Measurements from ENCODE around the gene CDH4. TPM values are rescaled to one million over a fixed set of nuclear protein-coding genes. Genes with fewer than 3 reads are reported as not detected.

Gene CDH4
- total RNA-seq, 1 donor from 2014 or later: not detected

DNA sequence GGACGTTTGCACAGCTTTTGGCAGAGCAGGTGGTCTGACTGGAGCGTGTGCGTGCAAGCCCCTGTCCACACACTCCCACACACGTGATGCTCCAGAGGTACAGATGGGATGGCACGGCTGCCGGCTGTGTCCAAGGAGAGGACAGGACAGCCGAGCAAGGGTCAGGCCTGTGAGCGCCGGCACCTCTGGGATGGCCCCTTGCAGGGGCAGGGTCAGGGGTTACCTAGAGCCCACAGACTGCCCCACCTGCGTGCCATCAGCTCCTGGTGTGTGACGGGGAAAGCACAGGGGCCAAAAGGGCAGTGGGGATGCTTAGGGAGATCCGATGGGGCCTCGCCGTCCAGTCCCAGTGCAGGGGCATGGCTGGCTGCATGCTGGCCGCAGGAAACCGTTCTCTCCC is 623.9 kb downstream of the CDH4 start:
- Histone ChIP-seq H3K36me3 (no peaks in the 10 kb centered on the region), H3K9me3 (no peaks in the 10 kb centered on the region), H3K27me3 (no peaks in the 10 kb centered on the region), H3K4me1 (no peaks in the 10 kb centered on the region), H3K27ac (no peak overlapping the region), H3K4me3 (no peak overlapping the region)
- intact Hi-C loops (cut with DNase I): no loop called here
- no peak for DNase-seq (ENCODE audit: low spot score in 2 of 2)
- no peak for TF ChIP-seq CTCF (IDR thresholded peaks at IDR 0.05)

GRCh38 chr20:61876952-61877728 is 625.1 kb downstream of the CDH4 start:
- no peaks in the 10 kb centered on the region for H3K36me3 ChIP-seq
- no peaks in the 10 kb centered on the region for H3K4me1 ChIP-seq
- no peaks in the 10 kb centered on the region for H3K9me3 ChIP-seq
- TF ChIP-seq CTCF (IDR thresholded peaks at IDR 0.05): no peak
- H3K27me3 ChIP-seq: no peaks in the 10 kb centered on the region
- no peak overlapping the region for H3K27ac ChIP-seq
- H3K4me3 ChIP-seq: no peak overlapping the region
- intact Hi-C loops (cut with DNase I): no loop called here
- DNase-seq (ENCODE audit: low spot score in 2 of 2): no peak

DNA sequence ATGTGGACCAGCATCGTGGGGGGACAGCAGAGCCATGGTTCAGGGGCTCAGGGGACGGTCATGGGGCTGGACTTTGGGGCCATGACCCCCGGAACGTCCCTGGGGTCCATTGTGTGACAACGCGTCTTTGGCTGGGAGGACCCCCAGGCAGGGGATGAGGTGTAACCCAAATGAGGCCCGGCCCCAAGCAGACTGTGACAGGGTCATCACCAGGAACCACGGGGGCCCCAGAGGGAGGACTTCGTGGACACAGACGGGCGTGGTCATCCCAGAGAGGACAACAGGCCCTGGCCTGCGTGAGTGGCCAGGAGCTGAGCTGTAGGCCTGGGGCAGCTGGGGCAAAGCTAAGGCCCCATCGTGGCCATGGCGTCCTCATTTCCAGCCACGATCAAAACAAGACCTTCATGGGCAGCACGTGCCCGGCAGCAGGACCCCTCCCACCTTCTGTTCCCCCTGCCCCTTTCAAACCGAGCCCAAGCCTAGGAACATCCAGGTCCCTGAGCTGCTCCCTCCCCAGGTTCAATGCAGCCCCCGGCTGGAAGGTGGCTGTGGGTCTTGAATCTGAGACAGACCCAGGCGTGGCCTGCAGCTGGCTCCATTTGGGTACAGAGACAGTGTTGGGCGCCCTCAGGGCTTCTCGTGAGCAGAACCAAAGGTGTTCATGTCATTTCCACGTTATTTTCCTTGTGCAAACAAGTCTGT is 625.9 kb downstream of the CDH4 start:
- intact Hi-C loops (cut with DNase I): no loop called here
- no peak for DNase-seq (ENCODE audit: low spot score in 2 of 2)
- H3K9me3 ChIP-seq: no peaks in the 10 kb centered on the region
- H3K27me3 ChIP-seq: no peaks in the 10 kb centered on the region
- H3K4me3 ChIP-seq: no peak overlapping the region
- H3K27ac ChIP-seq: no peak overlapping the region
- TF ChIP-seq CTCF (IDR thresholded peaks at IDR 0.05): no peak
- H3K36me3 ChIP-seq: no peaks in the 10 kb centered on the region
- H3K4me1 ChIP-seq: no peaks in the 10 kb centered on the region

GRCh38 chr20:61878478-61879302 is 626.6 kb downstream of the CDH4 start:
- no peak for TF ChIP-seq CTCF (IDR thresholded peaks at IDR 0.05)

GRCh38 chr20:61879303-61879620 is 627.2 kb downstream of the CDH4 start:
- no peaks in the 10 kb centered on the region for H3K4me1 ChIP-seq
- no peak overlapping the region for H3K27ac ChIP-seq
- no peak overlapping the region for H3K4me3 ChIP-seq
- no peaks in the 10 kb centered on the region for H3K9me3 ChIP-seq
- intact Hi-C loops (cut with DNase I): no loop called here
- TF ChIP-seq CTCF (IDR thresholded peaks at IDR 0.05): no peak
- H3K27me3 ChIP-seq: no peaks in the 10 kb centered on the region
- H3K36me3 ChIP-seq: no peaks in the 10 kb centered on the region
- DNase-seq (ENCODE audit: low spot score in 2 of 2): no peak

More at GRCh38 chr20:61878478-61879302, 626.6 kb downstream of the CDH4 start:
- no peaks in the 10 kb centered on the region for H3K27me3 ChIP-seq
- no peaks in the 10 kb centered on the region for H3K36me3 ChIP-seq
- no peak overlapping the region for H3K27ac ChIP-seq
- no peaks in the 10 kb centered on the region for H3K4me1 ChIP-seq
- no peak overlapping the region for H3K4me3 ChIP-seq
- intact Hi-C loops (cut with DNase I): no loop called here
- no peaks in the 10 kb centered on the region for H3K9me3 ChIP-seq
- DNase-seq (ENCODE audit: low spot score in 2 of 2): no peak
